Suppressor macrophage treated with lipopolysaccharide for 4 hours (primary cell): ENCODE measurements around the gene MYMK.

Experiments used
- DNase-seq: peaks from one replicate; pipeline ENCODE4 v3.0.0-alpha.2; 2020

Gene MYMK

DNA sequence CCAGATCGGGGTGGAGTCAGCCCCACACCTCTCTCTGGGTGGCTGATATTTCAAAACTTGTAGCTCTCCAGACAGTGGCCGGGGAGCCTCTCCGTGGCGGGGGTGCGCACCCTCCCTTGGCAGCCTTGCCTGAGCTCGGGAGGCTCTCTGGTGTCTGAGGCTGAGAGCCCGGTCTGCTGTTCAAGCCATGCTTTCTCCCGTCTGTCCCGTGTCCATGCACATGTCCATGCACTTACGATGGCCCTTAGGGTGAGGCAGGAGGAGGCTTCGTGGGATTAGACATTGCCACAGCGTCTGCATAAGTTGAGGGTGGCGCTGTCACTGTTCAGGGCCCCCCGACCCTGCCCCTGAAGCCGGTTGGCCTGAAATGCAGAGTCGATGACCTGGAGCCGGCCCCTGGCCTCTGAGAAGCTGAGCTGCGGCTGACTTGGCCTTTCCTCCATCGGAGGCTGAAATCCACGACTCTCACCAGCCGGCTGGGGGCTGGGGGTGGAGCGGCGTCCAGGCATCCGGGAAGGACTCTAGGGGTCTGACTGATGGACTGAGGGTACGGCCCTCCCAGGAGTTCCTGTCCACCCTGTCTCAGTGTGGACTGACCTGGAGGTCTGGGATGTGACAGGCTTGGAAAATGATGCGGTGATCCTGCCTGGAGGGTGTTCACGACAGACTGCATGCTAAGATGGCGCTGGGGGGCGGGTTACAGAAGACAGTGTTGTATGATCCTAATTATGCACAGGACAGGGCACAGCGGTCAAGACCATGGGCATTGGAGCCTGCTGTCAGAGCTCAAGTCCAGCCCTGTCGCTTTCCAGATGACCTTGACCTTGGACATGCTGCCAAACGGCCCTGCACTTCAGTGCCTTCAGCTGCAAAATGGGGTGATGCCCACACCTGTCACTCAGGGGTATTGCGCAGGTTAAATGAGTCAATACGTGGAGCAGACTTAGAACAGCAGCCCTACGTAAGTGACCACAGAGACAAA lies 27.6 kb downstream of the MYMK start:
- DNase-seq, result no peak

DNA sequence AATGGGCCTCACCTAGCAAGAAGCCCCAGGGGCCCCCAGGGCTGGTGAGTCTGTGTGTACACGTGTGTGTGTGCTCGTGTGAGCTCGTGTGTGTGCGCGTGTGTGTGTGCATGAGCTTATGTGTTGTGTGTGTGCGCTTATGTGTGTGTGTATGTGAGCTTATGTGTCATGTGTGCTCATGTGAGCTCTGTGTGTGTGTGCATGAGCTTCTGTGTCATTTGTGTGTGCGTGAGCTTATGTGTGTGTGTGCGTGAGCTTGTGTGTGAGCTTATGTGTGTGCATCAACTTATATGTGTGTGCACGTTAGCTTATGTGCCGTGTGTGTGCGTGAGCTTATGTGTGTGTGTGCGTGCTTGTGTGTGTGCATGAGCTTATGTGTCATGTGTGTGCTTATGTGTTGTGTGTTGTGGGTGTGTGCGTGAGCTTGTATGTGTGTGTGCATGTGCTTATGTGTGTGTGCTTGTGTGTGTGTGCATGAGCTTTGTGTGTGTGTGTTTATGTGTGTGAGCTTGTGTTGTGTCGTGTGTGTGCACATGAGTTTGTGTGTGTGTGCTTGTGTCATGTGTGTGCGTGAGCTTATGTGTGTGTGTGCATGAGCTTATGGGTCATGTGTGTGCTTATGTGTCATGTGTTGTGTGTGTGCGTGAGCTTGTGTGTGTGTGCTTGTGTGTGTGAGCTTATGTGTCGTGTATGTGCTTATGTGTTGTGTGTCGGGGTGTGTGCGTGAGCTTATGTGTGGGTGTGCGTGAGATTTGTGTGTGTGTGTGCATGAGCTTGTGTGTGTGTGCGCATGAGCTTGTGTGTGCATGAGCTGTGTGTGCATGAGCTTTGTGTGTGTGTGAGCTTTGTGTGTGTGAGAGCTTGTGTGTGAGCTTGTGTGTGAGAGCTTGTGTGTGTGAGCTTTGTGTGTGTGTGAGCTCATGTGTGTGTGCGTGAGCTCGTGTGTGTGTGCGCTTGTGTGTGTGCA lies 29.1 kb downstream of the MYMK start:
- DNase-seq, result no peak

DNA sequence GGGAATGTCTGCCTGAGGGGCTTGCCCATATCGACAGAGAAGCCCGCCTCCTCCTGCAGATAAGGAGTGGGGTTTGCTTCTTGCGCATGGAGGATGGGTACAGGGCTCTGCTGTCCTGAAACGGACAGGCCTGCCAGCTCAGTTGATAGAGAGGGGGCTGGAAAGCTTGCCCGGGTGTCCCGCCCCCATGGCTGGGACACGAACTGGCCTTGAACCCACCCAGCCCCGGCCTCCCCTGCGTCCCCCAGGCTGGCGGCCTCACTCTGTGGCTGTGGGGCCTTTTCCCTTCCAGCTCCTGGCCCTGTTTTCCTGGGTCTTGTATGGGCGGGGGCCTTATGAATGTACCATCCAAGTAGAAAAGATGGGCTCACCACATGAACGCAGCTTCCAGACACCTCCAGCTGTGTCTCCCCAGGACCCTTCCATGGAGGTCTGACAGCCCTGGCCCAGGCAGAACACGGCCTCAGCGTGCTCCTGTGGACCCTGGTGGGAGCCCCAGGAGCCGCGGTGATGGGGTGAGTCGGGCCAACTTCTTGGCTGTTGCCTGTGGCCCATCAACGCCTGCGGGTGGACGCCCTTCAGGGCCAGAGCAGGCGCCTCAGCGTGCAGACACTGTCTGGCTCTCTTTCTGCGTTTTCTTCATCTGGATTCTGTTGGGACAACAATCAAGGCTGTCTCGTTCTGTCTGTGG lies 30.0 kb downstream of the MYMK start:
- DNase-seq, result no peak

DNA sequence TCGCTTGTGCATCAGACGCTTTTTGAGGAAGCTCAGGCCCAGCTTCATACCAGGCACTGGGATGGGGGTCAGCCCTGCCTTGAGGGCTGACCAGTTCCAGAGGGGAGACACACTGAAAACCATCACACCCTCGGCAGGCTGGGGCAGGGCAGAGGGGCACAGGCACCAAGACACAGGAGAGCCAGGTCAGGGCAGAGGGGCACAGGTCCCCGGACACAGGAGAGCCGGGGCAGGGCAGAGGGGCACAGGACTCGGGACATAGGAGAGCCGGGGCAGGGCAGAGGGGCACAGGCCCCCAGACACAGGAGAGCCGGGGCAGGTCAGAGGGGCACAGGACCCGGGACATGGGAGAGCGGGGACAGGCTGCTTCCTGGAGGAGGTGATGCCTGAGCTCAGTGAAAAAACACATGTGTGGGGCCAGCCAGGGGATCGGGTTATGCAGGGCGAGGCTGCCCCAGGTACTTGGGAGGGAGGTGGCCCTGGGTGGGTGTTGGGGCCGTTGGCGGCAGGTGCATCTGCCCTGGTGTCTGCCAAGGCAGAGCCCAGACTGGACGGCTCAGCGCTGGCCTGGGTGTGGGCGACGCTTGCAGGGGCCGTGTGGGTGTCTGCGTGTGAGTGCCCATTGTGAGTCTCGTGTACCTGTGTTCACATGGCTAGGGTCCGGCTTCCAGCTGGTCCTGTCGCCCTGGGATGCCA lies 30.8 kb downstream of the MYMK start:
- no peak for DNase-seq

DNA sequence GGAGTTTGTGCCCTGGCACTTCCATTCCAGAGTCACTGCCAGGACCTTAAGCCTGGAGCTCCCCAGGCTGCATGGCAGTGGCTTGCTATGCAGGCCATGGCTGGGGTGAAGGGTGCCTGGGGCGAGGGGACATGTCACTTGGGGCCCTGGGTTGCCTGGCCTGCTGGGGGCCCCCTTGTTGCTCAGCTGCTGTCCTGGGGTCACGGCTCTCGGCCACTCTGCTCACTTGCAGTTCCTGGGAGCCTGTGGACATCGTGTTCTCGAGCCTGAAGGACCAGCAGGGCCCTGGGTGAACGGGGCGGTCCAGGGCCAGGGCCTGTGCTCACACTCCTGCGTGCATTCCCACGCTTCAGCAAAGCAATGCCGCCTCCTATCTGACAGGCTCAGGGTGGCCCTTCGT lies 31.3 kb downstream of the MYMK start:
- DNase-seq, result no peak

DNA sequence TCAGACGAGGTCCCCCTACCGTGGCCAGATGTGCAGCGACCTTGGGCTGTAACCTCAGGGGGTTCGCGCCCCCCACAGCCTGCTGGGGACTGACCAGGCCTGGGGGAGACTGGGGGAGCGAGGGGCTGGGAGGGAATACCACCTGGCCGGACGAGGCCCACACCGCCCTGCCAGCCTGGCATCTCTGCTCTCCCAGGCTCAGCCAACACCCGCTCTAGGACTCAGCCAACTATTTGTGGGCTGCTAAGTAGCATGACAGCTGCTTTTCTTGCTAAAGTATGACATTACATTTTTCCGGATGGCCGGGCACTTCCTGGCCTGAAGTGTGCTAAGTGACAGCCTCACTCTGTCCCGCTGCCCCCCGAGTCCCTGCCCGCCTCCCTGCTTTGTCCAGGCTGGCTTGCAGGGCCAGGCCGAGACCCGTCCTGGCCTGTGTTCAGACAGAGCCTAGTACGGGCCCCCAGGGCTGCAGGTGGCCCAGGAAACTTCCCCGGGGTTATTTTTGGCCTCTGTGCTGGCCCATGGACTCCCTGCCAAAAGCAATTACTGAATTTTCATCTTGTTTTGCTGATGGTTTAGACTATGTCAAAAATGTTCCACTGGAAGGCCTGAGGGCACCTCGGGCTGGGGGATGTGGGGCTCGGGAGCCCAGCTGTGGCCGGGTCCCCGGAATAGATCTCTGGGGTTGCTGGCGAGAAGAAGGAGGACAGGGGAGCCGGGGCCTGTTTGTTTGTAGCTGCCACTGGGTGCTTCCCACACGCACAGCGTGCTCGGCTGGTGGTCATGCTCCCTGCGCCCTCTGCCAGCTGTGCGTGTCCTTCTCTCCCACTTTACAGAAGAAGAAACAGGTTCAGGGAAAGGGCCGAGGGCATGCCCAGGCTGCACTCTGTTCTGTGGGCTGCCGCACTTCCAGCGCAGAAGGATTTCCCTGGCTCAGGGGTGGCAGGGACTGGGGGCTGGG lies 32.4 kb downstream of the MYMK start:
- DNase-seq, result no peak

DNA sequence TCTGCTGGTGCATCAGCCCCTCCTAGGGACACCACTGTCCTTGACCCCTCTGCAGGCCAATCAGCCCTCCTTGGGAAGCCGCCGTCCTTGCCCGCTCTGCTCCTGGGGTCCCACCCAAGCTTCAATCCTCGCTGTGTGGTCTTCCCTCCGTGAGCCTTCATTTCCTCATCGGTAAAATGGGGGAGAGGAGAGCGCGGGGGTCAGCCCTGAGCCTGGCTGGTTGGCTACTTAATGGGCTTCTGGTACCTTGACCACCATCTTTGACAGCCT lies 33.2 kb downstream of the MYMK start:
- DNase-seq, result no peak

DNA sequence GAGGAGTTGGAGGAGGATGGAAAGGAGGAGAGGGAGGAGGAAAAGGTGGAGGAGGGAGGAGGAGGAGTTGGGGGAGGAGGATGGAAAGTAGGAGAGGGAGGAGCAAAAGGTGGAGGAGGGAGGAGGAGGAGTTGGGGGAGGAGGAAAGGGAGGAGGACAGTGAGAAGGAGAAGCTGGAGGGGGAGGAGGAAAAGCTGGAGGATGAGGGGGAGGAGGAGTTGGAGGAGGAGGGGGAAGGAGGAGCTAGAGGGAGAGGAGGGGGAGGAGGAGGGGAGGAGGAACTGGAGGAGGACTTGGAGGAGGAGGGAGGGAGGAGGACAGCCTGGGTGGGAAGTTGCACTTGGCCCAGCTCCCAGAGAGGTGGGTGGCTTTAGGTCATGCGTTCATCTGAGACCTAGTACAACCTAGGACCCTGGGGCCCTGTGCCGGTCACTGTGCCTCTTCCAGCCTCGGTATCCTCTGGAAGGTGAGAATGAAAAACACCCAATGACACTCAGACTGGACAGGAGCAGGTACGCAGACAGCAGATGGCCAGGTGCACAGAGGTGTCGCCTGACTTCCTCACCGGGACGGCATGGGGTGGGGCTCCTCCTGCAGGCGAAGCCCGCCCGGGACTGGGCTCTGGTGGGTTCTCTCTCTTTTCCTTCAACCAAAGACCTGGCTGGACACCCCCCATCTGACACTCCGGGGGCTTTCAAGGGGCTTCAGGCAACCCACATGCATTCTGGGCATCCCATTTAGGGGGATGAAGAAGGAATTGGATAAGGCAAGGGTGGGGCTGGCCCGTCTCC lies 33.7 kb downstream of the MYMK start:
- DNase-seq, result no peak

DNA sequence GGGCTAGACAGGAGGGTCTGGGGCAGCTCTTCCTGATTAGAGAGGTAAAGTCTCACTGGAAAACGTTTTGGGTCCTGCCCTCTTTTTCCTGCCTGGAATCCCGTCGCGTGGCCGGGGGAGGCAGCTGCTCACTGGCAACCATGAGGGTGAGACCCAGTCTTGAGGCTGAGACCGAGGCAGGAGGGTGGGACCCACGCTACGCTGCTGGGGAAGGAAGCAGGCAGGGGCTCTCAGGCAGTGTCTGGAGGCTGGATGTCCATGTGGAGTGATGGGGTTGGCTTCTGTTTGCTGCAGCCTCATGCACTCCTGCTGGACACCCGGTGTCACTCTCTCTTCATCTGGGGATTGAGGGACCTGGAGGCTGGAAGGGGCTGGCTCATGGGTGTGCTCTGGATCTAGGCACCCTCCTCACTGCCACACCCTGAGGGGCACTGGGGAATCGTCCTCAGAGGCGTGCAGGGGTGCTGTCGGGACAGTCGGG lies 34.5 kb downstream of the MYMK start:
- DNase-seq, result no peak

GRCh38 chr9:133489253-133490190 lies 35.2 kb downstream of the MYMK start:
- DNase-seq, result no peak

- DNase-seq, result no peak
These were observed 36.0 kb downstream of the MYMK start for GRCh38 chr9:133488686-133489252.

- DNase-seq, result no peak
These were observed 37.4 kb downstream of the MYMK start for GRCh38 chr9:133487331-133487725.

DNA sequence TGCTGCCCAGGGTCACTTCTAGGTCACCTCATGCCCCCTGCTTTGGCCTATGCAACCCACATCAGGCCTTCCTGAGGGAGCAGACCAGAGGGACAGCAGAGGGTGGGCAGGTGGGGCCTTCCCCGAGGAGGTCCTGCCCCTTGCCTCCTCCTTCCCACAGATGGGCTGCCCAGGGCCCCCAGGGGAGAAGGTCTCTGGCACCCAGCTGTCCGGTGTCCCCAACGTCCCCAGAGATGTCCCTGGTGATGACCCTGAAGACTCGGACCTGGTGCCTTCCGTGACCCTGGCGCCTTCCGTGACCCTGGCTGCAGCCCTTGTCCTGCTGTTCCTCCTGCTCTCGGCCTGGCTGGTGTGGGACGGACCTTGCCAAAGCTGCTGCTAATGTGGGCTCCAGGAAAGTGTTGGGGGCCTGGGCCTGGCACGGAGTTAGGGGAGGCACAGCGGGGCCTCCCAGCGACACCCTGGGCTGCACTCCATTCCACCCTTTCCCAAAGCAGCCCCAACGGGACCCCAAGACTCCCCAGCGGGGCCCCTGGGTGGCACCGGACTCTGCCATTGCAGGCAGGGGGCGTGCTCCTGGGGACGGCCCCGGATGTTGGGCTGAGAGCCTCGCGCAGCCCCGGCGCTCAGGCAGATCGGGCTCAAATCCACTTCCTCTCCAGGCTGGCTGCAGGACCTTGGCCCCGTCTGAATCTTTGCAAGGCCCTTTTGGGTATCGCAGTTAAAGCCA lies 39.1 kb downstream of the MYMK start:
- DNase-seq, result no peak

GRCh38 chr9:133484671-133485437 lies 39.9 kb downstream of the MYMK start:
- DNase-seq, result no peak

- no peak for DNase-seq
These were observed 41.1 kb downstream of the MYMK start for GRCh38 chr9:133483611-133484010.

DNA sequence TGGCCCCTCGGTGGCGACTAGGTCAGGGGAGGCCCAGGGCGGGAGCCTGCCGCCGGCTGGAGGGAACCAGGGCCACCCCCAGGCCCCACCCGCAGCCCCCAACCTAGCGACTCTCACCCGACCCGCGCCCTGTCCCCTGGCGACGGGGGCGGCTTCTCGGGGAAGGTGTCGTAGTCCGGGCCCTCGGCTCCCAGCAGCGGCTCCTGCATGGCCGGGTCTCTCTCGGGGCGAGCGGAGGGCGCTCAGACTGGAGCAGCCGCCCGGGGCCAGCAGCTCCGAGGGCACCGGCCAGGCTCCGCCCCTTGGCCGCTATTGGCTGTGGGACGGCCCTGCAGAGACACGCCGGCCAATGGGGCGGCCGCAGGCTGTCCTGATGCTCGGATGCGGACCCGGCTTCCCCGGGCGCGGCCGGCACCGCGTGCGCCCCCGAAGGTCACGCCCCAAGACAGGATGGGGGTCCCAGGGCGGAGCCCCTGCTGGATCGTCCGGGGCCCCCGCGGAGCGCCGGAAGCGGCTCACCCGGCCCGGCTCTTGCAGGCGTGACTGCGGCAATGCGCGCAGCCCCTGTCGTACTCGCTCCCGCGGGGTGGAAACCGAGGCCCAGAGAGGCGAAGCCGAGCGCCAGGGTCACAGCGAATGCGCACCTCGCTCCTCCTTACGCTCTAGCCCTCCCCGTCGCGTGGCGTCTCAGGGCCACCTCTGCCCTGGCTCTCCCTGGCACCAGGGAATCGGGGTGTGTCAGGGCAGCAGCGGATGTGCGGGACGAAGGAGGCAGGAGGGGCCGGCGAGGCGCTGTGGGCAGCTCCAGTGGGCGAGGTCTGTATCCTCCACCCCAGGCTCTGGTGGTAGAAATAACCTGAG lies 45.7 kb downstream of the MYMK start, which contains the start of gene SLC2A6:
SLC2A6 (minus strand) TSS at position 249 of the 861 bp plus-strand sequence; CDS start at position 209, 40 bp downstream.
- DNase-seq, result peak; percentile 92
